Mucosa of stomach (tissue), 1 donor: ENCODE measurements around the gene CARD18.
"Not testable (repeated sequence)": the region's sequence is repeated elsewhere in the genome, so short reads cannot be mapped to it uniquely, and the experiment has no call there.

Experiments used
- H3K27me3 ChIP-seq: one replicate; pipeline ENCODE4 v1.7.0; 2013; ENCODE audit warnings: mild to moderate bottlenecking, low read length; ENCODE audit not compliant: control insufficient read depth, insufficient read depth
- H3K36me3 ChIP-seq: one replicate; pipeline ENCODE4 v1.7.0; 2013; ENCODE audit warnings: low read length; ENCODE audit not compliant: control insufficient read depth, insufficient read depth
- H3K4me1 ChIP-seq: one replicate; pipeline ENCODE4 v1.7.0; 2013; ENCODE audit warnings: mild to moderate bottlenecking, low read length; ENCODE audit not compliant: control insufficient read depth, insufficient read depth
- H3K4me3 ChIP-seq: one replicate; pipeline ENCODE4 v1.7.0; 2013; ENCODE audit warnings: low read length
- H3K9ac ChIP-seq: one replicate; pipeline ENCODE4 v1.7.0; 2013; ENCODE audit warnings: mild to moderate bottlenecking, low read length, moderate library complexity
- H3K9me3 ChIP-seq: one replicate; pipeline ENCODE4 v1.7.0; 2013; ENCODE audit warnings: mild to moderate bottlenecking, low read length, moderate library complexity; ENCODE audit not compliant: control insufficient read depth
- donor health status: Pancreatic carcinoma.

Gene CARD18

DNA sequence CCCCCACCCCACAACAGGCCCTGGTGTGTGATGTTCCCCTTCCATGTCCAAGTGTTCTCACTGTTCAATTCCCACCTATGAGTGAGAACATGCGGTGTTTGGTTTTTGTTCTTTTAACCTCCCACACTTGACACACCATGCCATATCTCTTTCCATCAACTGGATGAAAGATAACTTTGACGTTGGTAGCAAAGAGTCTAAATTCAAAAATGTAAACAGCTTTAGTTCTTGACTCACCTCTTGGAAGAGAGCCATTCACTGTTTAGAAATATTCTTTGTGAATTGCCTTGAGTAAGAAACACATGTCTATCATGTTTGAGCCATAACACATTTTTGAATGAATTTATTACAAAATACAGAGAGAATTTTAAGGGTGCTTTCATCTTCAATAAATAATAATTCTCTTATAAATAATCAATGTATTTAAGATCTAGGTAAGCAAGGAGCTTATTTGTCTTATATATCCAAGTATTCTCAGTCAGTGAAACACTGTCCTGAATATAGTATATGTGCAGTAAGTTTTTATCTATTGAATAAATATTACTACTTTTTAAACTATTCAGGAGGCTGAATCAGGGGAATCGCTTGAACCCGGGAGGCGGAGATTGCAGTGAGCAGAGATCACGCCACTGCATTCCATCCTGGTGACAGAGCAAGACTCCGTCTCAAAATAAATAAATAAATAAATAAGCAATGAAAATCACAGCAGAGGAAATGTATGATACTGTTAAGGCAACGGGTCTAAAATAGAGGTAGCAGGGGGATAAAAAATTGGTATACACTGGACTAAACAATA, 6.7 kb downstream of the CARD18 start:
- H3K4me1 ChIP-seq: no peaks in the 10 kb centered on the region
- no peak overlapping the region for H3K4me3 ChIP-seq
- no peaks in the 10 kb centered on the region for H3K9me3 ChIP-seq

GRCh38 chr11:105130189-105130813, 9.3 kb downstream of the CARD18 start:
- no peaks in the 10 kb centered on the region for H3K9me3 ChIP-seq
- no peaks in the 10 kb centered on the region for H3K36me3 ChIP-seq
- H3K9ac ChIP-seq: no peak overlapping the region
- no peak overlapping the region for H3K4me3 ChIP-seq
- H3K4me1 ChIP-seq: no peaks in the 10 kb centered on the region
- no peaks in the 10 kb centered on the region for H3K27me3 ChIP-seq

More for the DNA sequence above, 6.7 kb downstream of the CARD18 start:
- Histone ChIP-seq H3K27me3 (no peaks in the 10 kb centered on the region), H3K36me3 (no peaks in the 10 kb centered on the region), H3K9ac (no peak overlapping the region)

DNA sequence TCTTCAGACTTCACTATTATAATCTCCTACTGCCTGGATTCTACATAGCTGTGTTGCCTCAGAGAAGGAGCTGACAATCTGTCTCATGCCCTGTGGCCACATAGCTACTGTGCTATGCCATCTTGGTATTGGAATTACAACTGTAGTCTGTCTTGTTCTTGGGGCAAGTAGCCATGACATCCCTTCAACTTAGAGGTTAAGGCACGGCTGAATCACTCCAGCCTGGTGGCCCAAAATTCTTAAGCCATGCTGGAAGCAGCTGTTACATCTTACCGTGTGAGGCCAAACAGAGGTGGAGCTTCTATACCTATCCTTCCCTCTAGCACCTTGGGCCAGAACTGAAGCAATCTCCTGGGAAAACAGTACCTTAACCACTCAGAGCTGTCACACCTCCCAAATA, 14.8 kb downstream of the CARD18 start:
- no peak overlapping the region for H3K9ac ChIP-seq
- no peaks in the 10 kb centered on the region for H3K4me1 ChIP-seq
- H3K4me3 ChIP-seq: no peak overlapping the region
- no peaks in the 10 kb centered on the region for H3K36me3 ChIP-seq
- H3K27me3 ChIP-seq: no peaks in the 10 kb centered on the region
- H3K9me3 ChIP-seq: no peaks in the 10 kb centered on the region

GRCh38 chr11:105111145-105111944, 28.2 kb downstream of the CARD18 start:
- H3K36me3 ChIP-seq: no peaks in the 10 kb centered on the region

GRCh38 chr11:105110688-105111030, 28.9 kb downstream of the CARD18 start:
- no peaks in the 10 kb centered on the region for H3K36me3 ChIP-seq
- no peak overlapping the region for H3K9ac ChIP-seq
- no peak overlapping the region for H3K4me3 ChIP-seq
- H3K27me3 ChIP-seq: no peaks in the 10 kb centered on the region
- H3K4me1 ChIP-seq: no peaks in the 10 kb centered on the region
- H3K9me3 ChIP-seq: no peaks in the 10 kb centered on the region

More at GRCh38 chr11:105111145-105111944, 28.2 kb downstream of the CARD18 start:
- Histone ChIP-seq H3K9ac (no peak overlapping the region), H3K4me1 (no peaks in the 10 kb centered on the region), H3K9me3 (no peaks in the 10 kb centered on the region), H3K27me3 (no peaks in the 10 kb centered on the region), H3K4me3 (no peak overlapping the region)

DNA sequence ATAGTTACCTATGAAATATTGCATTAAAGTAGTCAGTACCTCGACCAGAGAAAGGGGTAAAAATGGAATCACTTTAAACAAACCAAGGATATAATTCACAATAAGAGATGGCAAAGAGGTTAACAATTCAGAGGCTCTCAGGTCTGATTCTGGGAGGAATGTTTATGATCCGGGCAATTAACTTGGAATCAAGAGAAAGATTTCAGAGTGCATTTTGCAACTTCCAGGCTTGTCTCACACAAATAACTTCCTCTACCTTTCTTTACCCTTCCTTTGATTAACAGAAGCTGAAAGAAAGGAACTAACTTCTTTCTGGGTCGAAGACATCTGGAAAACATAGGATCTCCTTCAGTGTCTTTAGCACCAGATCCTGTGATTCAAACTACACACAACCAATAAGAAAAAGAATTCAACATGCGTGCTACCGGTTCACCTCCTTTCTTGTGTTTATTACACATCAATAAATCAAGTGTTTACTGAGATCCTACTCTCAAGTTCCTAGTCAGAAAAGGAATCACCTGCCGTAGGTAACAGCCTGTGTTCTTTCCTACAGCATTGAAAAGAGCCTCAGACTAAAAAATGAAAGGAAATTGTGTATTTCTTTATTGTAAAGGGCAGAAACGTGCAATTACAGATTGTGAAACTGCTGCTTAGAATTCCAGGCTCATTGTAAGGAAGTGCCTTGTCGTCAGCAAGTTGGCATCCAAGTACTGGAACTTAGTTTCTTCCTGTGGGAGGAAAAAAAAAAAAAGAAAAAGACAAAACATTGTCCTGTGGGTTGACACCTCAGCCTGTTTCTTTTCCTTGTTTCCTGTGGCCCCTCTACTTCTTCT, 29.5 kb downstream of the CARD18 start:
- no peak overlapping the region for H3K4me3 ChIP-seq
- no peak overlapping the region for H3K9ac ChIP-seq
- H3K27me3 ChIP-seq: no peaks in the 10 kb centered on the region
- no peaks in the 10 kb centered on the region for H3K4me1 ChIP-seq
- H3K36me3 ChIP-seq: no peaks in the 10 kb centered on the region
- no peaks in the 10 kb centered on the region for H3K9me3 ChIP-seq

GRCh38 chr11:105109321-105109720, 30.2 kb downstream of the CARD18 start:
- Histone ChIP-seq H3K9me3 (no peaks in the 10 kb centered on the region), H3K4me1 (no peaks in the 10 kb centered on the region), H3K27me3 (no peaks in the 10 kb centered on the region), H3K9ac (no peak overlapping the region), H3K4me3 (no peak overlapping the region), H3K36me3 (no peaks in the 10 kb centered on the region)

DNA sequence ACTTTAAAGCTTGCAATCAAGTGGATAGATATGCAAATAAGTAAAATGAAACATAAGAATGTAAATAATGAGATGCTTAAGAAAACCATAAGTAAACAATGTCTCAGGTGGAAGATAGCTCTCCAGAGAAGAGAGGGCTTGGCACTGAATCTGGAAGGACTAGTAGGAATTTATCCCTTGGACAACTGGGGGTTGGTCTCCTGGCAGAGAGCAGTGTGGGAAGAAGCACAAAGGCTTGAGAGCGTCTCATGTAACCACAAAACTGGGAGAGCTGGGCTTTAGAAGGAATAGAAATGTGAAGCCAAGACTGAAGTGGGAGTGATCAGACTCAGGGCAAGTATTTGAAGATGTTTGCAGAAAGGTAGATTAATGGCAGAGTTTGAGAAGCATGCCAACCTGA, 31.3 kb downstream of the CARD18 start:
- H3K36me3 ChIP-seq: no peaks in the 10 kb centered on the region
- no peak overlapping the region for H3K4me3 ChIP-seq
- H3K9me3 ChIP-seq: no peaks in the 10 kb centered on the region
- H3K4me1 ChIP-seq: no peaks in the 10 kb centered on the region
- no peaks in the 10 kb centered on the region for H3K27me3 ChIP-seq
- H3K9ac ChIP-seq: no peak overlapping the region

DNA sequence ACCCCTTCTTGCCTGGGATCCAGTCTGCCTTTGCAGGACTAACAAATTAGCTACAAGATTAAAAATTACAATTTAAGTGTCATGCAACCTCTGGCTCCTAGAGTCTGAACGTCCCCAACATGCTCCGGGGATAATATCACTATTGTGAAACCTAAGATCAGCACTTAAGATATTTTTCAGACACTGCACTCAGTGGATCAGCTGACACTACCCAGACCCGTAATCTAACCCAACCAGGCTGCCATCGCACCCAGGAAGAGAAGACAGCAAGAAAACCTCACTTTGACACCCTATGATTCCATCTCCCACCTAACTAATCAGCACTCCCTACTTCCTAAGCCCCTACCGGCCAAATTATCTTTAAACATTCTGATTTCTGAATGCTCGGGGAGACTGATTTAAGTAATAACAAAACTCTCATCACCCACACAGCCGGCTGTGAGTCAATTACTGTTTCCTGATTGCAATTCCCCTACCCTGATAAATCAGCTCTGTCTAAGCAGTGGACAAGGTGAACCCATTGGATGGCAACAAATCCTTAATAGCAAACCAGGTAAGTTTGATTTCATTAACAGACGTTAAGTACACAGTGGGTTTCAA, 32.2 kb downstream of the CARD18 start:
- H3K4me3 ChIP-seq, H3K27me3 ChIP-seq, H3K4me1 ChIP-seq, H3K9ac ChIP-seq, H3K9me3 ChIP-seq, H3K36me3 ChIP-seq: not testable (repeated sequence)

GRCh38 chr11:105106140-105106539, 33.4 kb downstream of the CARD18 start:
- no peaks in the 10 kb centered on the region for H3K9me3 ChIP-seq
- no peaks in the 10 kb centered on the region for H3K36me3 ChIP-seq
- H3K4me1 ChIP-seq: no peaks in the 10 kb centered on the region
- H3K4me3 ChIP-seq: no peak overlapping the region
- H3K9ac ChIP-seq: no peak overlapping the region
- no peaks in the 10 kb centered on the region for H3K27me3 ChIP-seq

DNA sequence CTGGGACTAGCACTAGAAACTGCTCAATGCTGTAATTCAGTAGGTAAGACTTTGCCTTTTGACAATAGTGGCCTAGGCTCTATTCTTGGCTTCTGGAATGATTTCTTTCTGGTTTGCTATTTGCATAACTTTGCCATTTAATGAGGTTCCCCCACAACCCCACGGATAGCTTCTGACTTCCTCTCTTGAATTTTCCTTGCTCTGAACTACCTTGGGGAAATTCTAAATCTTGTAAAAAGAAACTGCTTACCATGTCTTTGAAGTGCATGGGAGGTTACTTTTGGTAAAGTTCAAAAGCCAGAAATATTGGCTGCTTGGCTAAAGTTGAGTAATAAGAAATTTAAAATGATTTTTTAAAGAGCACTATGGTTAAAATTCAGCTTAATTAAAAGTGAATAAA, 35.3 kb downstream of the CARD18 start:
- Histone ChIP-seq H3K36me3 (no peaks in the 10 kb centered on the region), H3K9ac (no peak overlapping the region), H3K27me3 (no peaks in the 10 kb centered on the region), H3K9me3 (no peaks in the 10 kb centered on the region), H3K4me3 (no peak overlapping the region), H3K4me1 (no peaks in the 10 kb centered on the region)
